NCI-H1694 (cell line): ENCODE measurements around the gene SH3RF3.
"Not testable (repeated sequence)": the region's sequence is repeated elsewhere in the genome, so short reads cannot be mapped to it uniquely, and the experiment has no call there.

Source experiments
- DNase-seq: peaks from one replicate; lab custom pipeline; 2025; lab: John Stamatoyannopoulos, UW

The SH3RF3 gene

DNA sequence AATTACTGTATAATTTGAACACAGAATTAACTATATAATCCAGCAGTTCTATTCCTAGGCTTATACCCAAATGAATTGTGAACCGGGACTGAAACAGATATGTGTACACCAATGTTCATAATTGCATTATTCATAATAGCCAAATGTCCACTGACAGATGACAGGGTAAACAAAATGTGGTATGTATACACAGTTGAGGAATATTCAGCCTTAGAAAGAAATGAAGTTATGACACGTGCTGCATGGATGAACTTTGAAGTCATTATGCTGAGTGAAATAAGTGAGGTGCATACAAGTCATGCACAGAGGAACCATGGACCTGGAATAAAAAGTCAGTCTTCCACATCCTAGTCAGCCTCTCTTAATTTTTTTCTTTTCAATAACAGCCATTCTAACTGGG, 91.9 kb downstream of the SH3RF3 start:
- no peak for DNase-seq

DNA sequence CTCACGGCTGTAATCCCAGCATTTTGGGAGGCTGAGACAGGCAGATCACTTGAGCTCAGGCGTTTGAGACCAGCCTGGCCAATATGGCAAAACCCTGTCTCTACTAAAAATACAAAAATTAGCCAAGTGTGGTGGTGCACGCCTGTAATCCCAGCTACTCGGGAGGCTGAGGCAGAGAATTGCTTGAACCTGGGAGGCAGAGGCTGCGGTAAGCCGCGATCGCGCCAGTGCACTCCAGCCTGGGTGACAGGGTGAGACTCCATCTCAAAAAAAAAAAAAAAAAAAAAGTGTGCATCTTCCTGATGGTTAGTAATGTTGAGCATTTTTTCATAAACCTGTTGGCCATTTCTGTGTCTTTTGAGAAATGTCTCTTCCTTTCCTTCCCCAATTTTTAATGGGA, 92.3 kb downstream of the SH3RF3 start:
- not testable (repeated sequence) for DNase-seq

DNA sequence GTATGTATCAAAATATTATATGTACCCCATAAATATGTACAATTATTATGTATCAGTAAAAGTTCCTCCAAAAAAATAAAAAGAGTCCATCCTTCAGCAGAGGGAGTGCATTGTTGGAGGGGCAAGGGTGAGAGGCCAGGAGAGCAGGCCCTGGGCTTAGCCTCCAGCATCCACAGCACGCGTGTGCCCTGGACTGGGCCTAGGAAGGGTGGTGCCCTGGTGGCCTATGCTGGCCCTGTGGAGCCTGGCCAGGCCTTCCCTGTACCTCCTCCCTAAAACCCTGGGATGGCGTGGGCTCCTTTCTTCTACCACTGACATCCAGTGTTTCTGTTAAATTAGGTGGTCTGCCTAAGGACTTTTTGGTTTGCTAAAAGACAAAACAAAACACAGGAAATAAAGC, 93.4 kb downstream of the SH3RF3 start:
- DNase-seq, result no peak

DNA sequence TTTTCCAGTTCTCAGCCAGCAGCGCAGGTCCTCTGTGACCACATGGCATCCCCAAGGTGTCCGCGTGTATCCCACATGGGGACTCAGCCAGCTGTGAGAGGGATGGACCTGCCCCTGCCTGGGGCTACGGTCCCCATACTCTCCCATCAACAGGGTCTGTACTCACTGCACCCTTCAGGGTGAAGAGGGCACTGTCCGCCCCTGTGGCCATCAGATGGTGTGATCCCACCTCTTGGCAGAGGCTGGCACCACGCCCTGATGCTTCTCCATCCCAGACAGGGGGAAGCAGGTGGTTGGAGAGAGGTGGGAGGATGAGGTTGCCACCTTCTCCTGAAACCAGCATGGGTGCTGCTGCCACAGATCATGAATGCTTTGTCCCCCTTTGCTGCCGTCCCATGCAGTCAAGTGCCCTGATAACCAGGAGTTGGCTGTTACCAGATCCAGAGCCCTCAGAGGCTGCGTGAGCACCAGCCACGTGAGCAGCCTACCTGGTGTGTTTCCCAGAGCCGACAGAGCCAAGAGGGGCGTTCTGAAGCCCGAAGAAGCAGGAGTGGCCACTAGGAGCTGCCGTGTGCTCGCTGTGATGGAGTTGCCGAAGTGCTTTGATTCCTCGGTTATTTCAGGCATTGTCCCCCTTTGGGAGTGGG, 93.9 kb downstream of the SH3RF3 start:
- DNase-seq, result no peak

DNA sequence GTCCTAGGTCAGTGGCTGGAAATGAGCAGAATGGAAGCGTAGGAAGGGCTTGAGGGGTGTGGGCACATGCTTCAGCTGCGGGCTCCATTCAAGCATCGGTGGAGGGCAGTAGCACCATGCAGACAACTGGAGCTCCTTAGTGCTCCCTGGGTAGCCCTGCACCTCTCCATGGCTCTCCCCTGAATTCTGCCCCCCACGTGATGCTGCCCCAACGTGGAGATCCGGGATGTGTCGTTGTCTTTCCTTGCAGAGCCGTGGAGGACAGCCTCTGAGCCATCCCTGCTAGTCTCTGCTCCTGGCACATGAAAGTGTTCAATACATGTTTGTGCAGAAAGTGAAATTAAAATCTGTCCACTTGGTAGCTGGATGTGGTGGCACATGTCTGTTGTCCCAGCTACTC, 94.5 kb downstream of the SH3RF3 start:
- no peak for DNase-seq

DNA sequence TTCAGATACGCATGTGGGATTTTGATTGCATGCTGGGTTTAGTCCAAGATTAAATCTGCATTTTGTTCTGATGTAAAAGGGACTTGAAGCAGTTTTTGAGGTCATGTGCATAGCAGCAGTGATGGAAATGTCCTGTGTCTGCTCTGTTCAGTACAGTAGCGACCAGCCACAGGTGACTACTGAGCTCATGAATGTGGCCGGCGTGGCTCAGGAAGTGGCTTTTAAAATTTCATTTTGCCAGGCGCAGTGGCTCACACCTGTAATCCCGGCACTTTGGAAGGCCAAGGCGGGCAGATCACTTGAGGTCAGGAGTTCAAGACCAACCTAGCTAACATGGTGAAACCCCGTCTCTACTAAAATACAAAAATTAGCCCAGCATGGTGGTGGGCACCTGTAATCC, 95.3 kb downstream of the SH3RF3 start:
- DNase-seq, result not testable (repeated sequence)

DNA sequence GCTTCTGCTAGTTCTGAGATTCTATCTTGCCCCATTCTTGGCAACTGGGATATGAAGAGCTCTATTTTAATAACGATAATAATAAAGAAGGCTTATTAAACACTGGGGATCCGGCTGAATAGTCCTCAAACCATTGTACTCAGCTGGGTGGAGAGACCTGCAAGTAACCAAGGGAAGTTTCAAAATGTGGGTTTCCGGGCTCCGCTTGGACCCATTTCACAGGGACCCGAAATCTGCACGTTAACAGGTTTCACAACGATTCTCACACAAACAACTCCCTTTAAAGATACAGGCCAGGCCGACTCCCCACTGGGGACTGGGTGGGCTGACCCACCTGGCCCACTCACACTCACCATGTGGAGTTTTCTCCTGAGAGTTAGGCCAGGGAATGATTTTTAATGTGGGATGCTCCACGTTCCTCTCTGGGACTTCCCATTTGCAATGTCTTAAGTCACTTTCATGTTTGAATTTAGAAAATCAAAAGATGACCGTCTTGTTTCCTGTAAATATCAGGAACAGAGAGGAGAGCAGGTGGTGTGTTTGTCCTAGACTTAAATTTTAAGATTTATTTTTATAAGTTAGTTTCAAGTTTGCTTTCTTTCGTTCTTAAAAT, 96.3 kb downstream of the SH3RF3 start:
- no peak for DNase-seq

DNA sequence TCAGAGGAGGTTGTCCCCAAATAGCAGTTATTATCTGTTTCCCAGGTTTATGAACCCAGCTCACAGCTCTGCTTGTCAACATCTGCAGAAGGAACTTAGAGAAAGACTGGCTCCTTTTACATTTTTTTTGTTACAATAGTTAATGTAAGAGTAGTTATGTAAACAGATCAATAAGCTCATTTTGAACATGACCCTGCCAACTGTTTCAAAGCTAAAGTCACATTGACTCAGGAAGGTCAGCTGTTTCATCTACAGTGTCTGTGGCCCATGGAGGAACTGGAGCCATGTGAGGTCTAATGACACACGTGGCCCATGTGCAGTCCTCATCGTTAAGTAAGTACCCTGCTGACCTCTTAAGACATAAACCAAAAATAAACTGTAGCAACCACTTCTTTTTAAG, 97.1 kb downstream of the SH3RF3 start:
- DNase-seq, result no peak

DNA sequence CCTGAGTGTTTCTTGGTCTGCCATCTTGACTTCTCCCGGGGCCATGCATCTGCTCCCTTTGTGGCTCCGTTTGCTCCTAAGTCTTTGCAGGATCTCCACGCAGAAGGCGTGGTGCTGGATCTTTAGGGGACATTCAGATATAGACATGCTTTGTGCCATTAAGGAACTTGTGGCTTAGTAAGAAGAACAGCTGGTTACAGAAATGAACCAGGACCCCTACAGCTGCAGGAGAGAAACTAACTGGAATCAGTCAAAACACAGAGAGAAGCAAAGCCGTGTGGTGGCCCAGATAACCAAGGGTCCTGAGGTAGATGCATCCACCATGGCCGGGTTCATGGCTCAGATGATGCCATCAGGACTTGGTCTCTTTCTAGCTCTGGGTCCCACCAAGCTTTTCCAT, 97.6 kb downstream of the SH3RF3 start:
- no peak for DNase-seq

DNA sequence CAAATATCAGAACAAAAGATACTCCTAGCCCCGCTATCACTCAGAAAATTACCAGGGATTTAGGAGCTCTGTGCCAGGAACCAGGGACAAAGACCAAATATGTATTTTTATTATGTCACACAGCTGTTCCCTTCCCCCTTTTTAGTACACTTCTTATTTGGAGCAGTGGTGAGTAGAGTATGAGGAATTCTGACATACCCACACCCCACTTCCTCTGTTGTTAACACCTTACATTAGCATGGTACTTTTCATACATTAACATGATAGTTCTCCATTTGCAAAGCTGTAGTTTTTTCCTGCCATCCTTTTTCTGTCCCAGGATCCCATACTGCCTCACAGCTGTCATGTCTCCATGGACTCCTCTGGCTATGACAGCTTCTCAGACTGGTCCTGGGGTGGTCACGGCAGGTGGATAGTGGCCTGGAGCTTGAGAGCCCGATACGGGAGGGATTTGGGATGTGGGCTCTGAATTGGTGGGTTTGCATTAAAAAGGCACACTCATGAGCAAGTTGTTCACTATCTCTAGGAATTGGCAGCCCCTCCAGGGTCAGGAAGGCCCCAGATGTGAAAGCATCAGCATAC, 100.2 kb downstream of the SH3RF3 start:
- no peak for DNase-seq

DNA sequence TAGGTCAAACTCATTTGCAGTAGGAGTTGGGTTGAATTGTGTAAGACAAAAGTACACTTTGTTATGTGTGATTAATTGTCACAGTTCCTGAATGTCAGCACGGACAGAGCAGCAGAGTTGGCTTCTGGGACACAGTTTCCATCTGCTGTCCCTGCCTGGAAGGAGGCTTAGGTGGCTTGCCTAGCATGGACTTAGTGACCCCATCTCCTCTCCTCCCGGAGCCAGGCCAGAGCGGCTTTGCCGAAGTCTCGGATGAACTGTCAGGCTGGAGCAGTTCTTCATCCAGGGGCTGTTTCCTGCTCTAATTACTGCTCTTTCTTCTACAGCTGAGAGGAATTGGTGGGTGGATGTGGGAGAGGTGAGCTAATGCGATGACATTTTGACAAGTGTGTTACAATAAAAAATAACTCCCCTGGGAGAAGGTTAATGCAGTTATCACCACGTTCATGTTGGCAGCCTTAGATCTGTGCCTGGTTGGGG, 102.0 kb downstream of the SH3RF3 start:
- DNase-seq, result peak; percentile 50

DNA sequence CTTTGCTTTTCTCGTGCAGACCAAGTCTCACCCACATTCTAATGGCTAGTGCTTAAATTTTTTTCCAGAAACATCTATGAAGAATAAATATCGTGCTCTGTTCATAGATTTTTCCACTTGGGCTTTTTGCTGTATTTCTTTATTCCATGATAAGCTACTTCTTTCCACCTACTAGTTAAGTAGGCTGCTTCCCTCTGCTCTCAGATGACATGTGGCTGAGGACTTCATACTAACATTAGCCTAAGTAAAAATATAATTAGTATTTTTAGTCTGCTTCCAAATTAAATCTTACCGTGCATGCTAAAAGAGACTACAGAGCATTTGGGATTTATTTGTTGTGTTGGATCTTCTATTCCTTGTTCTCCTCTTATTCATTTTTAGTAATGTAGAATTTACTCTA, 102.4 kb downstream of the SH3RF3 start:
- no peak for DNase-seq

DNA sequence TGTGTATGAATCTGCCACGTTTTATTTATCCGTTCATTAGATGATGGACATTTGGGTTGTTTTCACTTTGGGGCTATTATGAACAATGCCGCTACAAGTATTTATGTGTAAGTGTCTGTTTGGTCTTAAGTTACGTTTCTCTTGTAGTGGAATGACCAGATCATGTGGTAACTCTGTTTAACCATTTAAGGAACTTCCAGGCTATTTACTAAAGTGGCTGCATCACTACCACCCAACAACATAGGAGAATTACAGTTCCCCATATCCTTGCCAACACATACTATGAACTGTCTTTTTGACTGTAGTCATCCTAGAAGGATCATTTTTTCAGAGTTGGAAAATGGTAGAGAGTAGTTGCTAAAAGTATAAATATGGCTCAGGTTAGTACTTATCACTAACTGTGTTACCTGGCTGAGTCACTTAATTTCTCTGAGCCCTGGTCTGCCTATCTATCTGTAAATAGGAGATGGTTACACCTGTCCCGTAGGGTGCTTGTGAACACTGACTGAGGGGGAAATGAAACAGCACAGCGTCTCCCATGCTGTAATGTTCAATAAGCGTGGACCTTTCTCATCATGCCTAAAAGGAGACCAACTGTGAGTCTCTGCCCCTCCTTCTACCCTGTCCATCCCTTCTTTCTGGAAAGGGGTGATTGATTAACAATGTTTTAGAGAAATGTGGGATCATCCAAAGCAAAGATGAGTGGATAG, 103.1 kb downstream of the SH3RF3 start:
- DNase-seq, result no peak

DNA sequence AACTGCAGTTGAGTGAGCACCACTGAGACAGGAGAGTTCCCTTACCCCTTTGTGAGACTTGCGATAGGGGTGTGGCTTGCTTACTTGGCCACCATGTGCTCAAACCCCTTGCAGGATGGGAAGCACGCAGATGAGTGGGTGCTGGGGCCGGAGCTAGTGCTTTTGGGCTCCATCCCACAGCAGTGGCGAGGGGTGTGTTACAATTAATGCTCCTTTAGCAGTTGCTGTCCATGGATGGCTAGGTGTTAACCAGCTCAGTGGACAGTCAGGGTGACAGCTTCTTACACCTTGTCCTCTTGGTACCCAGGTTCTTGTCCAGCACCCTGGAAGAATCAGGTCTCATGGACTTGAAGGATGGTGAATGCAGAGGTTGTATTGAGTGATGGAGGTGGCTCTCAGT, 103.9 kb downstream of the SH3RF3 start:
- DNase-seq, result no peak

DNA sequence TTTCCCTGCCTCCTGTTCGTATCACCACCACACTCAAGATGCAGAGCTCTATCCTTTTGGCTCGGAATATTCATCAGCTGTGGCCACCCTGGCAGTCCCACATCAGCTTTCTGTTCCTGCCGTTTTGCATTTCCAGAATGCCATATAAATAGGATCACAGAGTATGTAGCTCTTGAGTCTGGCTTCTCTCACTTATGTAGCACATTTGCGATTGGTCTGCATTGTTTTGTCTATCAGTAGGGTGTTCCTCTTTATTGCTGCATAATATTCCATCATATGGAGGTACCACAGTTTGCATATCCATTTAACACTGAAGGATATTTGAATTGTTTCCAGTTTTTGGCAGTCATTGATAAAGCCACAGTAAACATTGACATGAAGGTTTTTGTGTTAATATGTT, 104.6 kb downstream of the SH3RF3 start:
- no peak for DNase-seq

DNA sequence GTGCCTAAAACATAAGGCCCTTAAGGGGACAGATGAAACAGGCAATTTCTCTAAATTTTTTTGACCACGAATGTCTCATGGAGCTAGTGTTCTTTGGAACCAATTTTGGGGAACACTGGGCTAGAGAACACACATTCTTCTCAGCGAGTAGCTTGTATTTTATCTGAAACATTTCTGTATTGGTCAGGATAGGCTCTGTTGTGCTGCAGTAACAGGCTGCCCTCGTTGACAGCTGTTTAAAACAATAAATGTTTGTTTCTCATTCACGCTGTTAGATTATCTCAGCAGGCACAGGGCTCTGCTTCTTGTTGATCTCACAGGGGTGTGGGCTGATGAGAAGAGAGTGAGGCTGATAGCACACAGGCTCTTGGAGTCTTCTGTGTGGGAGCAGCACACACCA, 105.3 kb downstream of the SH3RF3 start:
- no peak for DNase-seq

DNA sequence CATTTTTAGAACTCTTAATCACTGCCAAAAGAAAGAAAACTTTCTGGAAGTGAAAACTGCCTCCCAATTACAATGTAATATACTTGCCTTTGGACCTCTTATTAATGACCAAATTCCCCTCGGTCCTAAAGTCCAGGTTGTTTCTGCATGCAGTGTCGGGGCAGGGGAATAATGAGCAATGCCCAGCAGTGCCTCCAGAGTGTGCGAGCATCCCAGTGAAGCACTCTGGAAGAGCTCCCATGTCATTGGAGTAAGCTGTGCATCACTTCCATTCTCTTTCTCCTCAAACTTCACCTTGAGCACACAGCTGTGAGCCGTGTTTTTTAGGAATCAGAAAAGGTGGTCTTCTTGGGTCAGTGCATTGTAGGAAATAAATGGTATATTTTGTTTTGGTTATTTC, 107.1 kb downstream of the SH3RF3 start:
- DNase-seq, result no peak

DNA sequence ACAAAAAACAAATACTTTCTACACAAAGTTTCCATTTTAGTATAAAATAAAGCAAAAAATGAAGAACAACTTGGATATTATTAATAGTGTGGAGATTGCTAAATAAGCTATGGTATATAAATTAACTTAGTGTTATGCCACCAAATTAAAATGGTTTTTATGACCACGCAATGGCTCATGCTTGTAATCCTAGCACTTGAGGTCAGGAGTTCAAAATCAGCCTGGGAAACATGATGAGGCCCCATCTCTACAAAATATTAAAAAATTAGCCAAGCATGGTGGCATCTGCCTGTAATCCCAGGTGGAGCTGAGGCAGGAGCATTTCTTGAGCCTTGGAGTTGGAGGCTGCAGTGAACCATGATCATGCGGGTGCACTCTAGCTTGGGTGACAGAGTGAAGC, 108.8 kb downstream of the SH3RF3 start:
- DNase-seq, result no peak

DNA sequence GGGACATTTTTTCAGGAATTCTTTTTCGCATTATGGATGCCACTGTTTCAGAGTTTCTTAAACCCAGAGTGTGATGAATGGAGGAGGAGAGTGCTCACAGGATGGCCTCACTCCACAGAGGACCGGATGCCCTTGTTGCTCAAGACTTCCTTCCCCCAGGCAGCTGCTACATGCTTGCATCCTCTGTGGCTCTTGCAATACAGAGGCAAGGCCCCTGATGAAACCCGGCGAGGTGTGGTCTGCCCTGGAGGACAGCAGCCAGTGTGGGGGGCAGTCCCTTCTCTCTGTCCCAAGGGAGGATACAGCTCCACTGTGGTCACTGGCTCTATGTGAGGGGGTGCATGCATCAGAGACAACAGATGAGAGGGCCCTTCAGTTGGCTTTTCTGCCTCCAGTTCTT, 109.6 kb downstream of the SH3RF3 start:
- no peak for DNase-seq

DNA sequence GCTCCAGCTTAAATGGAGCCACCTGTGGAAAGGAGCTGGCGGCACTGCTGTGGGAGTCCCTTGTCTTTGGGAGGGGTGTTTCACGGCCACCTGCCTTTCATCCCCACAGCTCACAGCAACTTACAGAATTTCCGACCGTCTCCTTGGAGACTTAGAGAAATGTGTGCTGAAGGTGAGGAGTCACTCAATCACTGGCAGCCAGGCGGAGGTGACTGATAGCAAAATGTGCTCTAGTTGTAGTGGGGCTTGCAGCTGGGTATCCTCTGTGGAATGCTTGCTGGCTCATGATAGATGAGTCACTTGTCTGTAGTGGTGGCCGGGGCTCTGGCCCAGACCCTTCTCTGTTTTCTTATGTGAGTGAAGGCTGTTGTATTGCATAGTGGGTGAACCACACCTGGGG, 110.7 kb downstream of the SH3RF3 start:
- no peak for DNase-seq

DNA sequence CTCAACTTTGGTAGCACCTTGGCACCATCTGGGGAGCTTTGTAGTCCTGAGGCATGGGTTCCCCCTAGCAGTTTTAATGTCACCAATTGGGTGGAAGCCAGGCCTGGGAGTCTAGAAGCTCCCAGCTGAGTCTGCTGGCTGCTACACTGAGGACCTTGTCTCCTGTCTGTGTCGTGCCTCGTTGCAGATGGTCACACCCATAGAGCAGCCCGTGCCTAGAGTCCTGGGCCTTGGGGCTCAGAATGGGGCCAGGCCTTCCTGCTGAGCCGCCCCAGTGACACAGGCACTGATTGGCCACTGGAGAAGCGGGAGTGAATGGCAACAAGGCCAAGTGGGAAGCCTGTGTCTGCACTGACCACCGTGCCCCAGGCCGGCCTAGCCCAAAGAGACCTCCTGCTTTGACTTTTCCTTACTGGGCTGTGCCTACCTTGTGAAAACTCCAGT, 113.2 kb downstream of the SH3RF3 start:
- DNase-seq, result no peak

DNA sequence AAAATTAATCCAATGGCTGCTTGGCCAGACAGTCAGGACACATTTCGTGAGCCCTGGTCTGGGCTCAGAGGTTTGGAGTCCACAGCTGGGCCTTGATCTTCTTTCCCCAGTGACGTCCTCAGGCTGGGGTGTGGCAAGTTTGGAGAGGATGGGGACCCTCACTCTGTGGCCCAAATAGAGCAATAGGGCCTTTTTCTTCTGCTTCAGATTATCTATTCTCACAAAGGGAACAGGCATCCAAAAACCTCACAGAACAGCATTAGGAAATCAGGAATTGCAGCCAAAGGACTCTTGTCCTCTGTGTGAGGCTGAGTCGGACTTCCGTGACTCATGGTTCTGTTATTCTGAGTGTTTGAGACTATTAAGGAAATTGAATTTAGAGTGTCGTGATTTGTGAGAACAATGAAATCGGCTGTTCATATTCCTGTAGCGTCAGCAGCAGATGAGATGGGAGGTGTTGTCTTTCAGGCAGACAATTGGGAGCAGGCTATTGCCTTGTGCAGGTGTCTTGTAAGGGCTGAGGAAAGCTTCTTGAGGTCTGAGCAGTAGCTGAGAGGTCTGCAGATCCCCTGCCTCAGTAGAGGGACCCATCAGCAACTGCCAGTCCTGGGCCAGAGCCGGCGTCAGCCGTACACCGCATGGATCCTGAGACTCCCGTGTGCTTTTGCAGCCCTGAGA, 113.8 kb downstream of the SH3RF3 start:
- DNase-seq, result no peak
